Measurements from ENCODE around the gene TRIM54. TPM values are rescaled to one million over a fixed set of nuclear protein-coding genes. Genes with fewer than 3 reads are reported as not detected.

TRIM54 gene
- total RNA-seq, 1 experiment from 2014 or later, result 2.0 TPM

GRCh38 chr2:27297195-27297594, 15.0 kb downstream of the TRIM54 start:
- no peak for DNase-seq (ENCODE audit: low read depth, low spot score)
- Histone ChIP-seq H4K20me1 (ENCODE audit: insufficient read depth) (no peaks in the 10 kb centered on the region), H3K9me3 (ENCODE audit: control insufficient read depth in 1 of 2, insufficient read depth in 1 of 2, low read depth in 1 of 2, low read length in 2 of 2) (no peaks in the 10 kb centered on the region), H3K9me2 (ENCODE audit: insufficient read depth) (no peaks in the 10 kb centered on the region), H3K9ac (ENCODE audit: low read length) (no peak overlapping the region), H3K4me1 (ENCODE audit: control insufficient read depth in 1 of 2, insufficient read depth in 2 of 2, low read length in 2 of 2) (peaks cover 21 to 22% of the 10 kb centered on the region in 2 experiments), H3K27me3 (ENCODE audit: insufficient read depth, low read length) (no peaks in the 10 kb centered on the region), H3K27ac (ENCODE audit: low read depth, low read length) (no peak overlapping the region), H3K4me2 (ENCODE audit: low read length) (no peak overlapping the region), H3K79me2 (ENCODE audit: insufficient read depth, low read length) (no peaks in the 10 kb centered on the region), H3K4me3 (replicated peaks in 1 of 2; ENCODE audit: low read depth in 1 of 2, low read length in 2 of 2) (no peak overlapping the region), H3K36me3 (ENCODE audit: control insufficient read depth in 1 of 2, insufficient read depth in 2 of 2, low read length in 2 of 2) (no peaks in the 10 kb centered on the region), H2AFZ (ENCODE audit: low read depth, low read length, poor library complexity, severe bottlenecking) (no peak overlapping the region)
- TF ChIP-seq CEBPB (IDR thresholded peaks at IDR 0.05; ENCODE audit: low read depth), result no peak
- no peak for TF ChIP-seq JUND (IDR thresholded peaks at IDR 0.05)
- TF ChIP-seq SIN3A (IDR thresholded peaks at IDR 0.05; ENCODE audit: low read depth), result no peak
- TF ChIP-seq SP1 (IDR thresholded peaks at IDR 0.05; ENCODE audit: low read depth), result no peak
- no peak for TF ChIP-seq TCF7L2 (IDR thresholded peaks at IDR 0.05; ENCODE audit: borderline replicate concordance, extremely low read depth, insufficient read depth, insufficient read length)
- no peak for TF ChIP-seq ZFX (IDR thresholded peaks at IDR 0.05)
- no peak for TF ChIP-seq POLR2A (IDR thresholded peaks at IDR 0.05; ENCODE audit: borderline replicate concordance, extremely low read depth, insufficient read depth, insufficient read length)
- no peak for TF ChIP-seq SRF (IDR thresholded peaks at IDR 0.05; ENCODE audit: low read depth)
- TF ChIP-seq ELF1 (IDR thresholded peaks at IDR 0.05; ENCODE audit: borderline replicate concordance, low read depth), result no peak
- TF ChIP-seq, protein P1, sequence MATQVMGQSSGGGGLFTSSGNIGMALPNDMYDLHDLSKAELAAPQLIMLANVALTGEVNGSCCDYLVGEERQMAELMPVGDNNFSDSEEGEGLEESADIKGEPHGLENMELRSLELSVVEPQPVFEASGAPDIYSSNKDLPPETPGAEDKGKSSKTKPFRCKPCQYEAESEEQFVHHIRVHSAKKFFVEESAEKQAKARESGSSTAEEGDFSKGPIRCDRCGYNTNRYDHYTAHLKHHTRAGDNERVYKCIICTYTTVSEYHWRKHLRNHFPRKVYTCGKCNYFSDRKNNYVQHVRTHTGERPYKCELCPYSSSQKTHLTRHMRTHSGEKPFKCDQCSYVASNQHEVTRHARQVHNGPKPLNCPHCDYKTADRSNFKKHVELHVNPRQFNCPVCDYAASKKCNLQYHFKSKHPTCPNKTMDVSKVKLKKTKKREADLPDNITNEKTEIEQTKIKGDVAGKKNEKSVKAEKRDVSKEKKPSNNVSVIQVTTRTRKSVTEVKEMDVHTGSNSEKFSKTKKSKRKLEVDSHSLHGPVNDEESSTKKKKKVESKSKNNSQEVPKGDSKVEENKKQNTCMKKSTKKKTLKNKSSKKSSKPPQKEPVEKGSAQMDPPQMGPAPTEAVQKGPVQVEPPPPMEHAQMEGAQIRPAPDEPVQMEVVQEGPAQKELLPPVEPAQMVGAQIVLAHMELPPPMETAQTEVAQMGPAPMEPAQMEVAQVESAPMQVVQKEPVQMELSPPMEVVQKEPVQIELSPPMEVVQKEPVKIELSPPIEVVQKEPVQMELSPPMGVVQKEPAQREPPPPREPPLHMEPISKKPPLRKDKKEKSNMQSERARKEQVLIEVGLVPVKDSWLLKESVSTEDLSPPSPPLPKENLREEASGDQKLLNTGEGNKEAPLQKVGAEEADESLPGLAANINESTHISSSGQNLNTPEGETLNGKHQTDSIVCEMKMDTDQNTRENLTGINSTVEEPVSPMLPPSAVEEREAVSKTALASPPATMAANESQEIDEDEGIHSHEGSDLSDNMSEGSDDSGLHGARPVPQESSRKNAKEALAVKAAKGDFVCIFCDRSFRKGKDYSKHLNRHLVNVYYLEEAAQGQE (IDR thresholded peaks at IDR 0.05; ENCODE audit: low read depth), result no peak
- no peak for TF ChIP-seq MAX (IDR thresholded peaks at IDR 0.05)
- TF ChIP-seq CBX3 (IDR thresholded peaks at IDR 0.05; ENCODE audit: low read depth), result no peak
- TF ChIP-seq, protein P2, sequence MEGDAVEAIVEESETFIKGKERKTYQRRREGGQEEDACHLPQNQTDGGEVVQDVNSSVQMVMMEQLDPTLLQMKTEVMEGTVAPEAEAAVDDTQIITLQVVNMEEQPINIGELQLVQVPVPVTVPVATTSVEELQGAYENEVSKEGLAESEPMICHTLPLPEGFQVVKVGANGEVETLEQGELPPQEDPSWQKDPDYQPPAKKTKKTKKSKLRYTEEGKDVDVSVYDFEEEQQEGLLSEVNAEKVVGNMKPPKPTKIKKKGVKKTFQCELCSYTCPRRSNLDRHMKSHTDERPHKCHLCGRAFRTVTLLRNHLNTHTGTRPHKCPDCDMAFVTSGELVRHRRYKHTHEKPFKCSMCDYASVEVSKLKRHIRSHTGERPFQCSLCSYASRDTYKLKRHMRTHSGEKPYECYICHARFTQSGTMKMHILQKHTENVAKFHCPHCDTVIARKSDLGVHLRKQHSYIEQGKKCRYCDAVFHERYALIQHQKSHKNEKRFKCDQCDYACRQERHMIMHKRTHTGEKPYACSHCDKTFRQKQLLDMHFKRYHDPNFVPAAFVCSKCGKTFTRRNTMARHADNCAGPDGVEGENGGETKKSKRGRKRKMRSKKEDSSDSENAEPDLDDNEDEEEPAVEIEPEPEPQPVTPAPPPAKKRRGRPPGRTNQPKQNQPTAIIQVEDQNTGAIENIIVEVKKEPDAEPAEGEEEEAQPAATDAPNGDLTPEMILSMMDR (IDR thresholded peaks at IDR 0.05 in 2 of 3, conservative IDR thresholded peaks at IDR 0.05 in 1 of 3; ENCODE audit: borderline replicate concordance in 1 of 3, insufficient read depth in 1 of 3, low read depth in 2 of 3, low read length in 2 of 3), result no peak
- TF ChIP-seq EGR1 (IDR thresholded peaks at IDR 0.05; ENCODE audit: low read depth), result no peak
- TF ChIP-seq POLR2AphosphoS5 (IDR thresholded peaks at IDR 0.05; ENCODE audit: low read depth, low read length), result no peak
- no peak for TF ChIP-seq ZNF274 (IDR thresholded peaks at IDR 0.05; ENCODE audit: low read depth, low read length)
- TF ChIP-seq, protein P3, sequence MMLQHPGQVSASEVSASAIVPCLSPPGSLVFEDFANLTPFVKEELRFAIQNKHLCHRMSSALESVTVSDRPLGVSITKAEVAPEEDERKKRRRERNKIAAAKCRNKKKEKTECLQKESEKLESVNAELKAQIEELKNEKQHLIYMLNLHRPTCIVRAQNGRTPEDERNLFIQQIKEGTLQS (IDR thresholded peaks at IDR 0.05), result no peak
- no peak for TF ChIP-seq EZH2 (IDR thresholded peaks at IDR 0.05)
- ChIA-PET RAD21 (ENCODE audit: low non-redundant PET in 1 of 2, low total read pairs in 2 of 2, uncharacterized antibody in 2 of 2, unreplicated experiment in 2 of 2) (no interaction called here), POLR2A (no interaction called here), CTCF (no interaction called here)
- intact Hi-C loops (cut with micrococcal nuclease), result no loop called here
- BruUV-seq (replicated peaks), result no TSS peak
- ATAC-seq, result no peak

Measured in HCT116 (cell line).